Suprapubic skin (tissue), 3 donors: ENCODE measurements around the gene XCL1.
"Not testable (repeated sequence)": the region's sequence is repeated elsewhere in the genome, so short reads cannot be mapped to it uniquely, and the experiment has no call there.

Source experiments
- CTCF ChIP-seq, 2 donors: fragments of 200-600 bp in 1 of 2; fragments of 450-650 bp in 1 of 2; sonication (generic) in 1 of 2; IDR thresholded peaks; one replicate each; pipeline ENCODE4 v1.5.1; 2016 to 2019; ENCODE audit warnings: antibody characterized with exemption in 2 of 2, mild to moderate bottlenecking in 1 of 2, moderate library complexity in 1 of 2
- EP300 ChIP-seq: sonication (generic); formaldehyde crosslinking; IDR thresholded peaks from one replicate; pipeline ENCODE4 v1.6.1; 2017; ENCODE audit warnings: antibody characterized with exemption
- POLR2A ChIP-seq, 2 donors: fragments of 450-650 bp; IDR thresholded peaks; one replicate each; pipeline ENCODE4 v1.6.1; 2017; ENCODE audit warnings: antibody characterized with exemption in 2 of 2, mild to moderate bottlenecking in 2 of 2, moderate library complexity in 2 of 2

GRCh38 chr1:168576245-168576688, at the start of gene XCL1:
- not testable (repeated sequence) for TF ChIP-seq CTCF (IDR thresholded peaks at IDR 0.05); POLR2A (IDR thresholded peaks at IDR 0.05); EP300
